ENCODE results near the gene WWC2. TPM values are rescaled to one million over a fixed set of nuclear protein-coding genes. Genes with fewer than 3 reads are reported as not detected.
A peak's percentile ranks its signal among the peaks of the same experiment; 100 is the strongest.

Gene WWC2
- total RNA-seq, 1 donor = 35.1 TPM

DNA sequence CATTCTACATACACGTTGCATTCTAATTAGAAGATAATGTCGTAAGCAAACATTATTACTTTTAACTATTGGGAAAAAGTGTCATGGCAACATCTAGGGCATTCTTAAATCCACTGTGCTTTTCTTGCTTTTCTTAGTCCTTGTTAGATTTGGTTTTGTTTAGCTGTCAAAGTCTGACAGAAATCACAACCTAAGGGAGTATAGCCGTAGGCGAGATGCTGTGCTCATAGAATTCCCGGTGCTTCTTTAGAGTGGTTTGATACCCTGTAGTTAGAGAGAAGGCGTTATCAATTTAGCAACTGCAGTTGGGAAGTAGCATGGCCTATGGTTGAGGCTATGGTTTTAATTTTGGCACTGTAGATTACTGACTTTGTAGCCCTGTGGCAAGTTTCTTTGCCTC lies 45.7 kb downstream of the WWC2 start:
- H4K20me1 ChIP-seq (ENCODE audit: insufficient read depth, low read length) = peaks cover 51% of the 10 kb centered on the region
- TF ChIP-seq, protein P1, sequence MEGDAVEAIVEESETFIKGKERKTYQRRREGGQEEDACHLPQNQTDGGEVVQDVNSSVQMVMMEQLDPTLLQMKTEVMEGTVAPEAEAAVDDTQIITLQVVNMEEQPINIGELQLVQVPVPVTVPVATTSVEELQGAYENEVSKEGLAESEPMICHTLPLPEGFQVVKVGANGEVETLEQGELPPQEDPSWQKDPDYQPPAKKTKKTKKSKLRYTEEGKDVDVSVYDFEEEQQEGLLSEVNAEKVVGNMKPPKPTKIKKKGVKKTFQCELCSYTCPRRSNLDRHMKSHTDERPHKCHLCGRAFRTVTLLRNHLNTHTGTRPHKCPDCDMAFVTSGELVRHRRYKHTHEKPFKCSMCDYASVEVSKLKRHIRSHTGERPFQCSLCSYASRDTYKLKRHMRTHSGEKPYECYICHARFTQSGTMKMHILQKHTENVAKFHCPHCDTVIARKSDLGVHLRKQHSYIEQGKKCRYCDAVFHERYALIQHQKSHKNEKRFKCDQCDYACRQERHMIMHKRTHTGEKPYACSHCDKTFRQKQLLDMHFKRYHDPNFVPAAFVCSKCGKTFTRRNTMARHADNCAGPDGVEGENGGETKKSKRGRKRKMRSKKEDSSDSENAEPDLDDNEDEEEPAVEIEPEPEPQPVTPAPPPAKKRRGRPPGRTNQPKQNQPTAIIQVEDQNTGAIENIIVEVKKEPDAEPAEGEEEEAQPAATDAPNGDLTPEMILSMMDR (IDR thresholded peaks at IDR 0.05; ENCODE audit: extremely low read depth, low read depth, low read length) = no peak
- no peak for DNase-seq (ENCODE audit: insufficient read length, low spot score, missing footprints)
- no peaks in the 10 kb centered on the region for H3K27me3 ChIP-seq (ENCODE audit: insufficient read depth, low read length)
- H3K9me3 ChIP-seq (ENCODE audit: low read depth, low read length) = no peaks in the 10 kb centered on the region
- H3K79me2 ChIP-seq (ENCODE audit: insufficient read depth, low read length) = peaks cover 73% of the 10 kb centered on the region
- H3K4me3 ChIP-seq (ENCODE audit: insufficient read depth, low read length) = no peak overlapping the region
- peaks cover 34% of the 10 kb centered on the region for H3K4me1 ChIP-seq (ENCODE audit: insufficient read depth, low read length)
- H3K36me3 ChIP-seq (ENCODE audit: insufficient read depth, low read length) = no peaks in the 10 kb centered on the region
- no peak overlapping the region for H2AFZ ChIP-seq (ENCODE audit: low read length)
- H3K4me2 ChIP-seq (ENCODE audit: insufficient read depth, low read length) = no peak overlapping the region
- no peak overlapping the region for H3K27ac ChIP-seq (ENCODE audit: low read depth, low read length)

DNA sequence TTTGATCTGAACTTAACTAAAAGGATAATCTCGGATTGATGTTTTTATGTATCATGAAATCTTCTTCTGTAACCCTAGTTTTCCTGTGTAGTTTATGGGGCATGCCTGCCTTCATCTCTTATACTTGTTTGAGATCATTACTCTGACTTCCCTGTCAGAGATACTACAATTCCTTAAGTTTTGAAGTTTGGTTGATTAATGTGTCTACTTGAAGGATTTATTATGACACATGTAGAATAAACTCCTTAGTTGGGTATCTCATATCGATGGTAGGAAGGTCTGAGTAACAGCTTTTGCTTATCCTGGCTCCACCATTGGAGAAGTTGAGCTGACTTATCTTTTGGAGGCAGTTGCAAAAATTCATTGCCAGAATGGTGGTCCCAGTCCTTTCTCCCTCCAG lies 46.7 kb downstream of the WWC2 start:
- Histone ChIP-seq H3K36me3 (ENCODE audit: insufficient read depth, low read length) (no peaks in the 10 kb centered on the region), H3K9me3 (ENCODE audit: low read depth, low read length) (no peaks in the 10 kb centered on the region), H4K20me1 (ENCODE audit: insufficient read depth, low read length) (peaks cover 52% of the 10 kb centered on the region), H2AFZ (ENCODE audit: low read length) (no peak overlapping the region), H3K27me3 (ENCODE audit: insufficient read depth, low read length) (no peaks in the 10 kb centered on the region), H3K4me1 (ENCODE audit: insufficient read depth, low read length) (peaks cover 24% of the 10 kb centered on the region), H3K79me2 (ENCODE audit: insufficient read depth, low read length) (peaks cover 75% of the 10 kb centered on the region), H3K4me3 (ENCODE audit: insufficient read depth, low read length) (no peak overlapping the region), H3K27ac (ENCODE audit: low read depth, low read length) (no peak overlapping the region), H3K4me2 (ENCODE audit: insufficient read depth, low read length) (no peak overlapping the region)
- DNase-seq (ENCODE audit: insufficient read length, low spot score, missing footprints) = no peak
- TF ChIP-seq, protein P1 (IDR thresholded peaks at IDR 0.05; ENCODE audit: extremely low read depth, low read depth, low read length) = no peak

DNA sequence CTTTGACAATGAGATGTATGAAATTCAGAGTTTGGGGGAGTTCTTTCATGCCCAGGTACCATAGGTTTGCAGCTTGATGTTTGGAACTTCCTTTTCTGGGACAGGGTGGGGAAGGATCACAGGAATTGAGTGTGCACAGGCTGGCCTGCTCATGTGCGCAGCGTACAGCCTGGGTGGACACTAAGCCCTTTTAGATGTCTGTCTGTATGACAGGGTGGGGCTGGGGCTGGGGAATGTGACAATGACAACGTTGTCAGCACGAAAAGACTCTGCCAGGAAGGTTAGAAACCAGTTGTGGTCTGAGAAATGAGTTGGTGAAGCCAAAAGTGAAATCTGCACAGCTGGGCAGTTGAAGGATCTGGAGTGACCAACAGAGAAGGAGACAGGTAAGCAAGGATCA lies 47.4 kb downstream of the WWC2 start:
- Histone ChIP-seq H3K9me3 (ENCODE audit: low read depth, low read length) (no peaks in the 10 kb centered on the region), H3K4me3 (ENCODE audit: insufficient read depth, low read length) (no peak overlapping the region), H3K36me3 (ENCODE audit: insufficient read depth, low read length) (no peaks in the 10 kb centered on the region), H4K20me1 (ENCODE audit: insufficient read depth, low read length) (peaks cover 47% of the 10 kb centered on the region), H2AFZ (ENCODE audit: low read length) (no peak overlapping the region), H3K79me2 (ENCODE audit: insufficient read depth, low read length) (peaks cover 70% of the 10 kb centered on the region), H3K4me2 (ENCODE audit: insufficient read depth, low read length) (no peak overlapping the region), H3K4me1 (ENCODE audit: insufficient read depth, low read length) (peaks cover 18% of the 10 kb centered on the region), H3K27me3 (ENCODE audit: insufficient read depth, low read length) (no peaks in the 10 kb centered on the region), H3K27ac (ENCODE audit: low read depth, low read length) (no peak overlapping the region)
- DNase-seq (ENCODE audit: insufficient read length, low spot score, missing footprints) = no peak
- TF ChIP-seq, protein P1 (IDR thresholded peaks at IDR 0.05; ENCODE audit: extremely low read depth, low read depth, low read length) = no peak

DNA sequence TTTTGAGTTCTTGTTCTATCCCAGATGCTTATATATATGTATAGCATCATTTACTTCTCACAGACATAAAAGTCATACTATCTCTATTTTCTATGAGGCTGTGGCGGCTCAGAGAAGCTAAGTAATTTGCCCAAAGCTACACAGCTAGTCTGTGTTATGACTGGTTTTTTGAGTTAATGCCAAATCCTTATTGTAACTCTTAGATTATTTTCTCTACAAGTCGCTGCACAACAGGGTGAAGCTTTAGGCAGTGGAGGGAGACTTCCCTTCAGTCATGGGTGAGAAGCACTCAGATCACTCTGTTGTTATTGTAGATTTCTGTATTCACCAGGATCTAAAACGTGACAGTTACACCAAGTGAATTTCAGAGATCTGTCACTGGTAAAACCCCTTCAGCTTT lies 48.1 kb downstream of the WWC2 start:
- no peak overlapping the region for H3K4me3 ChIP-seq (ENCODE audit: insufficient read depth, low read length)
- H3K79me2 ChIP-seq (ENCODE audit: insufficient read depth, low read length) = peaks cover 71% of the 10 kb centered on the region
- H3K36me3 ChIP-seq (ENCODE audit: insufficient read depth, low read length) = no peaks in the 10 kb centered on the region
- H3K27me3 ChIP-seq (ENCODE audit: insufficient read depth, low read length) = no peaks in the 10 kb centered on the region
- H3K4me2 ChIP-seq (ENCODE audit: insufficient read depth, low read length) = no peak overlapping the region
- no peak overlapping the region for H3K27ac ChIP-seq (ENCODE audit: low read depth, low read length)
- H2AFZ ChIP-seq (ENCODE audit: low read length) = no peak overlapping the region
- H3K4me1 ChIP-seq (ENCODE audit: insufficient read depth, low read length) = peaks cover 13% of the 10 kb centered on the region
- H4K20me1 ChIP-seq (ENCODE audit: insufficient read depth, low read length) = peaks cover 42% of the 10 kb centered on the region
- DNase-seq (ENCODE audit: insufficient read length, low spot score, missing footprints) = peak; percentile 15
- TF ChIP-seq, protein P1 (IDR thresholded peaks at IDR 0.05; ENCODE audit: extremely low read depth, low read depth, low read length) = no peak
- H3K9me3 ChIP-seq (ENCODE audit: low read depth, low read length) = no peaks in the 10 kb centered on the region

Data from osteoblast (primary cell).